Endodermal cell (in vitro differentiated cells): ENCODE measurements around the gene ARID1A. TPM values are rescaled to one million over a fixed set of nuclear protein-coding genes. Genes with fewer than 3 reads are reported as not detected.

Experiments
- DNase-seq: peaks from one replicate; pipeline ENCODE4 v3.0.0-alpha.2; 2017
- H3K27ac ChIP-seq: 2 replicates; pipeline ENCODE4 v1.5.1; 2013; ENCODE audit warnings: mild to moderate bottlenecking, low read depth, low read length, moderate library complexity
- H3K27me3 ChIP-seq: 2 replicates; pipeline ENCODE4 v1.6.1; 2013; ENCODE audit warnings: mild to moderate bottlenecking, low read length, moderate library complexity; ENCODE audit not compliant: insufficient read depth, control insufficient read depth, poor library complexity, severe bottlenecking
- H3K36me3 ChIP-seq: 2 replicates; pipeline ENCODE4 v1.7.0; 2013; ENCODE audit warnings: mild to moderate bottlenecking, low read length, moderate library complexity; ENCODE audit not compliant: control insufficient read depth, insufficient read depth
- H3K4me1 ChIP-seq: one replicate; pipeline ENCODE4 v1.7.0; 2013; ENCODE audit warnings: low read length; ENCODE audit not compliant: control insufficient read depth, insufficient read depth
- H3K4me3 ChIP-seq: 2 replicates; pipeline ENCODE4 v1.5.1; 2013; ENCODE audit warnings: mild to moderate bottlenecking, low read length, moderate library complexity
- H3K9ac ChIP-seq: 2 replicates; pipeline ENCODE4 v1.6.1; 2013; ENCODE audit warnings: mild to moderate bottlenecking, low read length, moderate library complexity; ENCODE audit not compliant: poor library complexity, severe bottlenecking; ENCODE audit errors: extremely low read depth
- H3K9me3 ChIP-seq: 2 replicates; pipeline ENCODE4 v1.6.1; 2013; ENCODE audit warnings: mild to moderate bottlenecking, low read length, moderate library complexity; ENCODE audit not compliant: control insufficient read depth
- H3K27ac Mint-ChIP-seq: 2 replicates; pipeline ENCODE4 v1.8.0; 2020; ENCODE audit warnings: mixed read lengths
- H3K27me3 Mint-ChIP-seq: 2 replicates; pipeline ENCODE4 v1.8.0; 2021; ENCODE audit warnings: mild to moderate bottlenecking, mixed read lengths; ENCODE audit not compliant: insufficient read depth
- H3K36me3 Mint-ChIP-seq: 2 replicates; pipeline ENCODE4 v1.8.0; 2020; ENCODE audit warnings: low read depth, mixed read lengths
- H3K4me1 Mint-ChIP-seq: 2 replicates; pipeline ENCODE4 v1.8.0; 2020; ENCODE audit warnings: mixed read lengths
- H3K4me3 Mint-ChIP-seq: 2 replicates; pipeline ENCODE4 v1.8.0; 2020; ENCODE audit warnings: mild to moderate bottlenecking, moderate library complexity, mixed read lengths
- H3K9me3 Mint-ChIP-seq: 2 replicates; pipeline ENCODE4 v1.8.0; 2020; ENCODE audit warnings: mild to moderate bottlenecking, mixed read lengths
- WGBS, 2 experiments: methylation state at CpG; one replicate each; pipeline versions ENCODE4 v1.1.5 to v1.1.7; 2013; ENCODE audit warnings: missing lambda C conversion rate in 2 of 2, mixed read lengths in 1 of 2; ENCODE audit not compliant: insufficient coverage in 1 of 2, insufficient read length in 1 of 2; 5-methylcytosine and 5-hydroxymethylcytosine counted together
- total RNA-seq, 2 donors: library from RNA; stranded (reverse); fragmentation: NEBNext Ultra II Directional in 1 of 2; extraction: Animal tissue kit (Norgen Biotek cat#: 25700) in 1 of 2; gene quantifications; 2 replicates in 1 of 2; 3 replicates in 1 of 2; pipeline ENCODE4 v1.2.1, GENCODE V29; 2021
- TF ChIP-seq, protein P1 (sequence below): fragments of 200-600 bp; sonication (generic); conservative IDR thresholded peaks from 2 replicates; pipeline ENCODE4 v1.5.0; 2021; ENCODE audit warnings: antibody characterized with exemption, mild to moderate bottlenecking

The ARID1A gene
- total RNA-seq, 2 donors from 2014 or later = 118 to 128 TPM

DNA sequence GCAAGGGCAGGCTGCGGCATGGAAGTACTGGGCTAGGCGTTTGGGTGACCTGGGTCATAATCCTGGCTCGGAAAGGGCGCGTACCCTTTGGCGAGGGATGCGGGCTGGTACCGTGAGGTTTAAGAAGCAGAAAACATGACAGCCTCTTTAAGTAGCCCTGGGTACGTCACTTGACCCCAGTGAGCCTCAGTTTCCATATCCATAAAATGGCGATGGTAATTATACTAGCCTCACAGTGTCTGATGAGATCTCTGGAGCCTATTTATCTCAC, 92.6 kb downstream of the ARID1A start:
- Histone ChIP-seq H3K36me3 (peaks cover 3% of the 10 kb centered on the region), H3K9me3 (no peaks in the 10 kb centered on the region), H3K27ac (peak overlapping the region; percentile 88), H3K4me1 (peaks cover 37% of the 10 kb centered on the region), H3K4me3 (peak overlapping the region; percentile 88), H3K27me3 (no peaks in the 10 kb centered on the region), H3K9ac (peak overlapping the region; percentile 63)
- peak overlapping the region; percentile 84 for H3K27ac Mint-ChIP-seq
- H3K4me1 Mint-ChIP-seq = peaks cover 65% of the 10 kb centered on the region
- H3K4me3 Mint-ChIP-seq = peak overlapping the region; percentile 79
- peaks cover 2% of the 10 kb centered on the region for H3K36me3 Mint-ChIP-seq
- TF ChIP-seq, protein P1, sequence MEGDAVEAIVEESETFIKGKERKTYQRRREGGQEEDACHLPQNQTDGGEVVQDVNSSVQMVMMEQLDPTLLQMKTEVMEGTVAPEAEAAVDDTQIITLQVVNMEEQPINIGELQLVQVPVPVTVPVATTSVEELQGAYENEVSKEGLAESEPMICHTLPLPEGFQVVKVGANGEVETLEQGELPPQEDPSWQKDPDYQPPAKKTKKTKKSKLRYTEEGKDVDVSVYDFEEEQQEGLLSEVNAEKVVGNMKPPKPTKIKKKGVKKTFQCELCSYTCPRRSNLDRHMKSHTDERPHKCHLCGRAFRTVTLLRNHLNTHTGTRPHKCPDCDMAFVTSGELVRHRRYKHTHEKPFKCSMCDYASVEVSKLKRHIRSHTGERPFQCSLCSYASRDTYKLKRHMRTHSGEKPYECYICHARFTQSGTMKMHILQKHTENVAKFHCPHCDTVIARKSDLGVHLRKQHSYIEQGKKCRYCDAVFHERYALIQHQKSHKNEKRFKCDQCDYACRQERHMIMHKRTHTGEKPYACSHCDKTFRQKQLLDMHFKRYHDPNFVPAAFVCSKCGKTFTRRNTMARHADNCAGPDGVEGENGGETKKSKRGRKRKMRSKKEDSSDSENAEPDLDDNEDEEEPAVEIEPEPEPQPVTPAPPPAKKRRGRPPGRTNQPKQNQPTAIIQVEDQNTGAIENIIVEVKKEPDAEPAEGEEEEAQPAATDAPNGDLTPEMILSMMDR = no peak
- 50 to 58% methylated on average over 10 of the region's 10 CpGs for WGBS, 2 experiments
- no peaks in the 10 kb centered on the region for H3K9me3 Mint-ChIP-seq
- DNase-seq = no peak
- H3K27me3 Mint-ChIP-seq = no peaks in the 10 kb centered on the region

DNA sequence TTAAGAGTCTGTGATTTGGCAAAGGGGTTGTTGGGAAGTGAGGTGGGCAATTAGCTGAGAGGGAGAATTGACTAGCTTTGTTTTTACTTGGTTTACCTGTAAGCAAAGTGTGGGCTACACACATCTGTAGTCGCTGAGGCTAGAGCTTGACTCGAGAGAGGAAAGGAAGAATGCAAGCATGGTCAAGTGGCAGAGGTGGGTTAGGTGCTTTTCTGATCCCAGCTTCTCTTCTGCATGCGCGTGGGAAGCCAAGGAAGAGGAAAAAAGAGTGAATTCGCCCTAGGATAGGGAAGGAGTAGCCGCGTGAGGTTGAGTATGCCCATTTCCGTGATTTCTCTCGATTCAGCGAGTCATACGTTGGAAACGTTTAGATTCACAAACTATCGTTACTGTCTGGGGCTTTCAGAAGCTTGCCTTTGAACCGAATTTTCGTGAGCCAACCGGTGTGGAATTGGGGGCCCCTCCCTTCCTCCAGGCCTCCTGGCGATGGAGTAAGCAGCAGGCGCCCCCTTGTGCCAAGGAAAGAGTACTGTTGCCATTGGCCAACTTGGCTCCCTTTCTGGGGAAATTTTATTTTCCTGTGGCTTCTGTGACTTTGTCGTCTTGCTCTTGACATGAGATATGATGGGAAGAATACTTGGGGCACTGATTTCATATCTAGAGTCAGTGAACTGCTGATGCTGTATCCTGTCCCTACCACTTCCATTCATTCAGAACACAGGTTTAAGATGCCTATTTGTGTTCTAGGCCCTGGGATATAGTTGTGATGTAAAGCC, 93.2 kb downstream of the ARID1A start:
- TF ChIP-seq, protein P1 = peak; percentile 98
- peak; percentile 91 for DNase-seq
- 13 to 18% methylated on average over 17 to 19 of the region's 19 CpGs for WGBS, 2 experiments
- Mint-ChIP-seq H3K9me3 (no peaks in the 10 kb centered on the region), H3K4me3 (peak overlapping the region; percentile 79), H3K4me1 (peaks cover 60% of the 10 kb centered on the region), H3K27me3 (no peaks in the 10 kb centered on the region), H3K36me3 (peaks cover 5% of the 10 kb centered on the region), H3K27ac (peak overlapping the region; percentile 84)
- Histone ChIP-seq H3K9me3 (no peaks in the 10 kb centered on the region), H3K9ac (peak overlapping the region; percentile 63), H3K4me1 (peaks cover 32% of the 10 kb centered on the region), H3K4me3 (peak overlapping the region; percentile 88), H3K27me3 (no peaks in the 10 kb centered on the region), H3K36me3 (peaks cover 2% of the 10 kb centered on the region), H3K27ac (no peak overlapping the region)

DNA sequence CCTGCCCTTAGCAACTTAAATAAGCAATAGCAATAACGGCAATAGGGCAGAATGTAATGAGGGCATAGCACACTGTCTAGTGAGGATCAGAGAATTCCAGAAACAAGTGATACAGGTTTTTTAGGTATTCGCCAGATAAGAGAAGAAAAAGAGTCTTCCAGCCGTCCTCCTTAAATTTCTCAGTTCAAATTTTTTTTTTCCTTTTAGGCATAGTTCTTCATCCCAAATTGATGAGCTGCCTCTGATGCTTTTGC, 93.7 kb downstream of the ARID1A start:
- H3K36me3 Mint-ChIP-seq = peaks cover 10% of the 10 kb centered on the region
- peaks cover 7% of the 10 kb centered on the region for H3K36me3 ChIP-seq
- no peak overlapping the region for H3K9ac ChIP-seq
- no peaks in the 10 kb centered on the region for H3K9me3 Mint-ChIP-seq
- peaks cover 56% of the 10 kb centered on the region for H3K4me1 Mint-ChIP-seq
- H3K27ac ChIP-seq = no peak overlapping the region
- 82 to 85% methylated on average over 2 to 3 of the region's 3 CpGs for WGBS, 2 experiments
- DNase-seq = no peak
- no peak overlapping the region for H3K4me3 ChIP-seq
- TF ChIP-seq, protein P1 = no peak
- H3K9me3 ChIP-seq = no peaks in the 10 kb centered on the region
- H3K4me3 Mint-ChIP-seq = no peak overlapping the region
- no peak overlapping the region for H3K27ac Mint-ChIP-seq
- no peaks in the 10 kb centered on the region for H3K27me3 ChIP-seq
- no peaks in the 10 kb centered on the region for H3K27me3 Mint-ChIP-seq
- H3K4me1 ChIP-seq = peaks cover 29% of the 10 kb centered on the region
